HG03520 (cell line): ENCODE results near the gene TSPAN33.
"Not testable (repeated sequence)": the region's sequence is repeated elsewhere in the genome, so short reads cannot be mapped to it uniquely, and the experiment has no call there.

ENCODE experiments used
- ATAC-seq: cut with Tn5 transposase; IDR thresholded peaks from one replicate; pipeline ENCODE4 v1.9.1; 2021; ENCODE audit warnings: mild to moderate bottlenecking, moderate library complexity; ENCODE audit not compliant: unreplicated experiment

The TSPAN33 gene

GRCh38 chr7:129205987-129206785 is 61.7 kb downstream of the TSPAN33 start:
- no peak for ATAC-seq

DNA sequence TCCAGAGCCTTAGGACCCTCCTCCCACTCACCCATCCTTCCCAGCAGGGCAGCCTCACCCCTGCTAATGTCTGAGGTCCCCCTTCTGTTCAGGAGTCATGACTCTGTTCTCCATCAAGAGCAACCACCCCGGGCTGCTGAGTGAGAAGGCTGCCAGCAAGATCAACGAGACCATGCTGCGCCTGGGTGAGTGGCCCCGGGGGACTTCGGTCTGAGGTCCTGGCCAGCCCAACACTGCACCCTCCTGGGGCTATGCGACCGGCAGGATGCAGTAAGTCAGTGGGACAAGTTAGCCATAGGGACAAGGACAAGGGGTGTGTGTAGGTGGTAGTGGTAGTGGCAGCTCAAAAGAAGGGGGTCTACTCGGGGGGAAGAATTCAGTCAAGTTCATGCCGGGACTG is 64.2 kb downstream of the TSPAN33 start:
- no peak for ATAC-seq

DNA sequence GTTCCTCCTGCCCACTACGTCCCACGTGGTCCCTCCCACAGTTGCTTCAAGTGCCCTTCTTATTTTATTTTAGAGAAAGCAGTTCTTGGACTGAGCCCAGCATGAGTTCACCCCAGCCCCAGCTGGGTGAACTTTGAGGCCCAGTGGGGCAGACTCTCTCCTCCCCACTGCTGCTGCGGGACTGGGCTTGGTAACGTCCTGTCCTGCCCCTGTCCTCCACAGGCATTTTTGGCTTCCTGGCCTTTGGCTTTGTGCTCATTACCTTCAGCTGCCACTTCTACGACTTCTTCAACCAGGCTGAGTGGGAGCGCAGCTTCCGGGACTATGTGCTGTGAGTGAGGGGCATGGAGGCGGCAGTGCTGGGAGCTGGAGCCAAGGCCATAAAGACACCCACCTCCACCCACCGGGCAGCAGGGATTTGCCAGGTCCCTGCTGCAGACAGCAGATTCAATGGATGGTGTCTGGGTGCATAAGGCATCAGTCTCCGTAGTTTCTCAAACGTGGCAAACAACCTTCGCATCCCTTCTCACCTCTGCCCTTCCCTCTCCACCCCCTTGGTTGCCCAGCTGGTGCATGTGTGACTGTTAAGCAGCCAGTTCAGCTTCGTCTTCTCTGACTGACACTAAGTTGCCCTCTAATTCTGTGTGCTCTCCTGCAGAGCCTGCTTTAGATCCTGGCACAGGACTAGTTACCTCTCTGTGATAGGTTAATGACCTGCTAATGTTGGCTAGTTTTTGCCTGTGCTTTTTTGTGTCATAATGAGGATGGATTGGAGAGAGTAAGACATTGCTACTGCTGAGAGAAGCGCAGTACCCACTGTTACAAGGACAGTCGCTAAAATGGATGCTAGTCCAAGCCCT is 64.8 kb downstream of the TSPAN33 start:
- ATAC-seq = no peak

DNA sequence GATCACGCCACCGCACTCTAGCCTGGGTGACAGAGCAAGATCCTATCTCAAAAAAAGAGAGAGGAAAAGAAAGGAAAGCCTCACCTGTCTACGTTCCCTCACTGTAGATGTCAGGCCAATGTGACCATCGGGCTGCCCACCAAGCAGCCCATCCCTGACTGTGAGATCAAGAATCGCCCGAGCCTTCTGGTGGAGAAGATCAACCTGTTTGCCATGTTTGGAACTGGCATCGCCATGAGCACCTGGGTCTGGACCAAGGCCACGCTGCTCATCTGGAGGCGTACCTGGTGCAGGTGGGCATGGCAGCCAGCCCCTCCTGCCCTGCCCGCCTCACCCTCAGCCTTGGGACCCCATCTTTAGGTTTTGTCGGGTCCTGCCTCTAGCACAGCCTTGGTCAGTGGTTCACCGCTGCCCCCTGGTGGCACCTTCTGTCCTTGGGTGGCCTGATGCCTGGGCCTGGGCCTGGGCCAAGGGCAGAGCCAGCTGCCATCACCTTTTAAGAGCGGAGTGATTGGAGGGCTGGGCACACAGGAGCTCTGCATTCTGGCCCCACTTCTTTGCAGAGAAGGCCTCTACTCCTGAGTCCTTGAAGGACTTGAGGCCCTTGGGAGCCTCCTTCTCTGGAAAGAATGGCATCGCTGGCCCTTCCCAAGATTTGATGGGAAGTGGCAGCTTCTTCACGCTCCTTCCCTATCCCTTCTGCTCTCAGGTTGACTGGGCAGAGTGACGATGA is 65.9 kb downstream of the TSPAN33 start:
- no peak for ATAC-seq

GRCh38 chr7:129210989-129211312 is 66.4 kb downstream of the TSPAN33 start:
- ATAC-seq = no peak

DNA sequence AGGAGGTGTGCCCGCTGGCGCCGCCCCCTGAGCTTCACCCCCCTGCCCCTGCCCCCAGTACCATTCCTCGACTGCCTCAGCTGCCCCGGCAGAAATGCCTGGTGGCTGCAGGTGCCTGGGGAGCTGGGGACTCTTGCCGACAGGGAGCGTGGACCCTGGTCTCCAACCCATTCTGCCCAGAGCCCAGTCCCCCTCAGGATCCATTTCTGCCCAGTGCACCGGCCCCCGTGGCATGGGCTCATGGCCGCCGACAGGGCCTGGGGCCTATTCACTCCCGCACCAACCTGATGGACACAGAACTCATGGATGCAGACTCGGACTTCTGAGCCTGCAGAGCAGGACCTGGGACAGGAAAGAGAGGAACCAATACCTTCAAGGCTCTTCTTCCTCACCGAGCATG is 67.6 kb downstream of the TSPAN33 start:
- ATAC-seq = no peak

DNA sequence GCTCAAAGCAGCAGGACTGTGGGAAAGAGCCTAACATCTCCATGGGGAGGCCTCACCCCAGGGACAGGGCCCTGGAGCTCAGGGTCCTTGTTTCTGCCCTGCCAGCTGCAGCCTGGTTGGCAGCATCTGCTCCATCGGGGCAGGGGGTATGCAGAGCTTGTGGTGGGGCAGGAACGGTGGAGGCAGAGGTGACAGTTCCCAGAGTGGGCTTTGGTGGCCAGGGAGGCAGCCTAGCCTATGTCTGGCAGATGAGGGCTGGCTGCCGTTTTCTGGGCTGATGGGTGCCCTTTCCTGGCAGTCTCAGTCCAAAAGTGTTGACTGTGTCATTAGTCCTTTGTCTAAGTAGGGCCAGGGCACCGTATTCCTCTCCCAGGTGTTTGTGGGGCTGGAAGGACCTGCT is 68.1 kb downstream of the TSPAN33 start:
- no peak for ATAC-seq

DNA sequence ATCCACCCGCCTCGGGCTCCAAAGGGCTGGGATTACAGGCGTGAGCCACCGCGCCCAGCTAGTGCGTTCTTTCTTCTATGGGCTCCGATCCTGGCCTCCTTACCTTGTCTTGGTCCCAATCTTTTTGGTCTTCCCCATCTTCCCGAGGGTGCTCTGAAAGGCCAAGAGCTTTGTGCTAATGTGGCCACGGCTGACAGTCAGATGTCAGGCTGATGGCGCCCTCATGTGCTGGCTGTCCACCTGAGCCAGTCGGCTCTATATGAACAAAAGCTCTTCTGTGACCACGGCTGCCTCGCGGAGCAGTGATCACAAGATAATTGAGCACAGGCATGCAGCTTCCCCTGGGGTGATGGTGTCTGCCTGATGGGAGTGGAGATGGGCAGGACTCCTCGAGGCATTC is 69.3 kb downstream of the TSPAN33 start:
- ATAC-seq = no peak

DNA sequence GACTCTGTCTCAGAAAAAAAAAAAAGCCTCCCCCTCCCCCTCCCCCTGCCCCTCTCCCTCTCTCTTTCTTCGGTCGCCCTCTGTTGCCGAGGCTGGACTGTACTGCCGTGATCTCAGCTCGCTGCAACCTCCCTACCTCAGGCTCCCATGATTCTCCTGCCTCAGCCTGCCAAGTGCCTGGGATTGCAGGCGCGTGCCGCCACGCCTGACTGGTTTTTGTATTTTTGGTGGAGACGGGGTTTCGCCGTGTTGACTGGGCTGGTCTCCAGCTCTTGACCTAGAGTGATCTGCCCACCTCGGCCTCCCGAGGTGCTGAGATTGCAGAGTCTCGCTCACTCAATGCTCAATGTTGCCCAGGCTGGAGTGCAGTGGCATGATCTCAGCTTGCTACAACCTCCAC is 71.2 kb downstream of the TSPAN33 start:
- not testable (repeated sequence) for ATAC-seq

- not testable (repeated sequence) for ATAC-seq
Measured at GRCh38 chr7:129216101-129216715, 71.7 kb downstream of the TSPAN33 start.

- not testable (repeated sequence) for ATAC-seq
Measured at GRCh38 chr7:129216821-129217416, 72.4 kb downstream of the TSPAN33 start.

DNA sequence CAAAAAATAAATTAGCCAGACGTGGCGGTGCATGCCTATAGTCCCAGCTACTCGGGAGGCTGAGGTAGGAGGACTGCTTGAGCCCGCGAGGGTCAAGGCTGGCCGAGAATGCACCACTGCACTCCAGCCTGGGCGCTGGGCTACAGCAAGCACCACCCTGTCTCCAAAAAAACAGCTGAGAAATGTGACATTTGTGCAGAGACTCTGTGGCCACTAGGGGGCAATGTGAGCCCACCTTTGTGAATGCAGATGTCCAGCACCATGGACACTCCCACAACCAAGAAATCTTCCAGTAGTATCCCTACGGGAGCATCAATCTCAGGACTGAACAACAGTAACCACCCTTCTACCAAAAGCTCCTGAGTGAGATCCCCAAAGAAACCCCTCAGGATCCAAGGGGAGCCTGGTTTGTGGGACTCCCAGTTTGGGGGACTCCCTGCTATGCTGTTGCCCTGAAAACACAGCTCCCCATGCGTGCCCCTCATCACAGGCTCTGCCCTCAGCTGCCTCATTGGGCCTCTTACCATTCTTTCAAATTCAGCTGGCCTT is 74.1 kb downstream of the TSPAN33 start:
- ATAC-seq = no peak

- ATAC-seq = not testable (repeated sequence)
Measured at GRCh38 chr7:129219166-129219565, 74.7 kb downstream of the TSPAN33 start.
